Vagina (tissue), 2 donors: ENCODE results near the gene DENND5A.
"Not testable (repeated sequence)": the region's sequence is repeated elsewhere in the genome, so short reads cannot be mapped to it uniquely, and the experiment has no call there.

Experiments used
- CTCF ChIP-seq, 3 experiments: fragments of 450-650 bp in 2 of 3; fragments of 200-600 bp in 1 of 3; sonication (generic) in 1 of 3; IDR thresholded peaks; one replicate each; pipeline ENCODE4 v1.5.1; 2017 to 2019; ENCODE audit warnings: antibody characterized with exemption in 3 of 3, mild to moderate bottlenecking in 2 of 3, moderate library complexity in 2 of 3
- POLR2A ChIP-seq, 2 donors: fragments of 450-650 bp; IDR thresholded peaks; one replicate each; pipeline ENCODE4 v1.6.1; 2017; ENCODE audit warnings: antibody characterized with exemption in 2 of 2, mild to moderate bottlenecking in 2 of 2, moderate library complexity in 2 of 2

DNA sequence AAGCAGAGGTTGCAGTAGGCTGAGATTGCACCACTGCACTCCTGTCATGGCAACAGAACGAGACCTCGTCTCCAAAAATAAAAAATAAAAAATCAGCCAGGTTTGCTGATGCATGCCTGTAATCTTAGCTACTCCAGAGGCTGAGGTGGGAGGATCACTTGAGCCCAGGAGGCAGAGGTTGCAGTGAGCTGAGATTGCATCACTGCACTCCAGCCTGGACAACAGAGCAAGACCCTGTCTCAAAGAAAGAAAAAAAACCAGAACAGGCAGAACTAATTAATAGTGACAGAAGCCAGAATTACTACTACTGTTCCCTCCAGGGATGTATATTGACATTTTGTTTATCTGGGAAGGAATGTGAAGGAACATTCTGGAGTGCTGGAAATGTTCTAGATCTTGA lies 166.7 kb downstream of the DENND5A start:
- TF ChIP-seq POLR2A, CTCF (IDR thresholded peaks at IDR 0.05): not testable (repeated sequence)
